Measurements from ENCODE around the gene FBXO4.

The FBXO4 gene

GRCh38 chr5:41956943-41957342, 31.9 kb downstream of the FBXO4 start:
- CTCF ChIA-PET: no interaction called here
- TF ChIP-seq CTCF (IDR thresholded peaks at IDR 0.05; ENCODE audit: control extremely low read depth, extremely low read depth, low read depth, missing control alignments): no peak
- no peak for DNase-seq (ENCODE audit: extremely low spot score)
- POLR2A ChIA-PET: no interaction called here

- POLR2A ChIA-PET: no interaction called here
- CTCF ChIA-PET: no interaction called here
- no peak for TF ChIP-seq CTCF (IDR thresholded peaks at IDR 0.05; ENCODE audit: control extremely low read depth, extremely low read depth, low read depth, missing control alignments)
- no peak for DNase-seq (ENCODE audit: extremely low spot score)
Observed at GRCh38 chr5:41960481-41960880, 35.4 kb downstream of the FBXO4 start.

- no peak for DNase-seq (ENCODE audit: extremely low spot score)
- ChIA-PET POLR2A (no interaction called here), CTCF (no interaction called here)
- TF ChIP-seq CTCF (IDR thresholded peaks at IDR 0.05; ENCODE audit: control extremely low read depth, extremely low read depth, low read depth, missing control alignments): no peak
Observed at GRCh38 chr5:41961736-41962135, 36.7 kb downstream of the FBXO4 start.

- ChIA-PET CTCF (no interaction called here), POLR2A (no interaction called here)
- no peak for TF ChIP-seq CTCF (IDR thresholded peaks at IDR 0.05; ENCODE audit: control extremely low read depth, extremely low read depth, low read depth, missing control alignments)
- no peak for DNase-seq (ENCODE audit: extremely low spot score)
Observed at GRCh38 chr5:41962491-41962890, 37.4 kb downstream of the FBXO4 start.

GRCh38 chr5:41966401-41967105, 41.5 kb downstream of the FBXO4 start:
- CTCF ChIA-PET: interaction anchor here (1.1 to 1.6 kb wide), 2 partner anchors 42 to 110 kb away, joined by 3 read pairs; partner anchors contain the start of gene FBXO4
- POLR2A ChIA-PET: no interaction called here
- no peak for DNase-seq (ENCODE audit: extremely low spot score)
- TF ChIP-seq CTCF (IDR thresholded peaks at IDR 0.05; ENCODE audit: control extremely low read depth, extremely low read depth, low read depth, missing control alignments): no peak

- ChIA-PET POLR2A (no interaction called here), CTCF (interaction anchor here (1.0 to 1.6 kb wide), 4 partner anchors 12 to 111 kb away, joined by 3 to 4 read pairs (median 3); partner anchors contain the start of gene FBXO4)
- DNase-seq (ENCODE audit: extremely low spot score): no peak
- no peak for TF ChIP-seq CTCF (IDR thresholded peaks at IDR 0.05; ENCODE audit: control extremely low read depth, extremely low read depth, low read depth, missing control alignments)
Observed at GRCh38 chr5:41967401-41967800, 42.3 kb downstream of the FBXO4 start.

Measured in GM10248 (cell line).